Stimulated activated CD8-positive, alpha-beta memory T cell treated with anti-CD3 and anti-CD28 coated beads, Interleukin-2, amount 100 ng/mL, for 1 hour (primary cell): ENCODE data around the gene GNA14.
"Not testable (repeated sequence)": the region's sequence is repeated elsewhere in the genome, so short reads cannot be mapped to it uniquely, and the experiment has no call there.

Source experiments
- DNase-seq, 2 donors: peaks; one replicate each; pipeline ENCODE4 v3.0.0-alpha.2; 2020; ENCODE audit warnings: low read depth in 2 of 2

The GNA14 gene

DNA sequence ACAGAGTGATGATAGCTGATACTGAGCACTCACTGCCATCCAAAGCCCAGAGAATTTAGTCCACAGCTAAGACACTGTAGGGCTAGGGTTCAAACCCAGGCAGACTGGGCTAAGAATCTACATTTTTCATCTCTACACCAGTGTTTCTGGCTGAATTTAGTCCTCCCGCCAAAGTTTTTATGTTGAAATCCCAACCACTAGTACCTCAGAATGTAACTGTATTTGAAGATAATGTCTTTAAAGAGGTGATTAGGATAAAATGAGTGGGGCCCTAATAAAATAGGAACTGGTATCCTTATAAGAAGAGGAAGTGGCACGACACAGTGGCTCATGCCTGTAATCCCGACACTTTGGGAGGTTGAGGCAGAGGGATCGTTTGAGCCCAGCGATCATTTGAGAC, 4.3 kb downstream of the GNA14 start:
- DNase-seq = no peak

- no peak for DNase-seq
Observed at GRCh38 chr9:77640741-77641580, 7.2 kb downstream of the GNA14 start.

- DNase-seq = no peak
Observed at GRCh38 chr9:77632652-77633051, 15.5 kb downstream of the GNA14 start.

DNA sequence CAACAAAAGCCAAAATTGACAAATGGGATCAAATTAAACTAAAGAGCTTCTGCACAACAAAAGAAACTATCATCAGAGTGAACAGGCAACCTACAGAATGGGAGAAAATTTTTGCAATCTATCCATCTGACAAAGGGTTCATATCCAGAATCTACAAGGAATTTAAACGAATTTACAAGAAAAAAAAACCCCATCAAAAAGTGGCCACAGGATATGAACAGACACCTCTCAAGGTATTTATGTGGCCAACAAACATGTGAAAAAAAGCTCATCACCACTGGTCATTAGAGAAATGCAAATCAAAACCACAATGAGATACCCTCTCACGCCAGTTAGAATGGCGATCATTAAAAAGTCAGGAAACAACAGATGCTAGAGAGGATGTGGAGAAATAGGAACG, 19.3 kb downstream of the GNA14 start:
- not testable (repeated sequence) for DNase-seq

GRCh38 chr9:77616191-77616590, 31.9 kb downstream of the GNA14 start:
- no peak for DNase-seq

DNA sequence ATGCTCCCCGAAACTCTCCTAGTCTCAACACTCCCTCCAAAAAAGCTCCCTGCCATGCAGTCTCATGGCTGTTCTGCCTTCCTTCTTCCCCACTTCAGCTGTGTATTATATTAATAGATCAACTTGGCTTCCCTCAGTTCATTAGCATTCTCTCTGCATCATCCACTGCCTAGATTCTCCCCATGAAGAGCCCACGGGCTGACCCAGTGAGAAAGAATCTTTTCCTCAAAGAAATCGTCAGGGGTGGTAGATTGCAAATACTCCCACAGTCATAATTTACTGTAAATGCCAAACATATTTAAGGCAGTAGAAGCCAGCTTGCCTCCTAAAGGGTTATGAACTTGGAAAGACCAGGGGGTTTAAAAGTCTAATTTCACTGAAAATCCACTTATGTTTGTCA, 33.5 kb downstream of the GNA14 start:
- DNase-seq = no peak

GRCh38 chr9:77606526-77606925, 41.6 kb downstream of the GNA14 start:
- DNase-seq = no peak

DNA sequence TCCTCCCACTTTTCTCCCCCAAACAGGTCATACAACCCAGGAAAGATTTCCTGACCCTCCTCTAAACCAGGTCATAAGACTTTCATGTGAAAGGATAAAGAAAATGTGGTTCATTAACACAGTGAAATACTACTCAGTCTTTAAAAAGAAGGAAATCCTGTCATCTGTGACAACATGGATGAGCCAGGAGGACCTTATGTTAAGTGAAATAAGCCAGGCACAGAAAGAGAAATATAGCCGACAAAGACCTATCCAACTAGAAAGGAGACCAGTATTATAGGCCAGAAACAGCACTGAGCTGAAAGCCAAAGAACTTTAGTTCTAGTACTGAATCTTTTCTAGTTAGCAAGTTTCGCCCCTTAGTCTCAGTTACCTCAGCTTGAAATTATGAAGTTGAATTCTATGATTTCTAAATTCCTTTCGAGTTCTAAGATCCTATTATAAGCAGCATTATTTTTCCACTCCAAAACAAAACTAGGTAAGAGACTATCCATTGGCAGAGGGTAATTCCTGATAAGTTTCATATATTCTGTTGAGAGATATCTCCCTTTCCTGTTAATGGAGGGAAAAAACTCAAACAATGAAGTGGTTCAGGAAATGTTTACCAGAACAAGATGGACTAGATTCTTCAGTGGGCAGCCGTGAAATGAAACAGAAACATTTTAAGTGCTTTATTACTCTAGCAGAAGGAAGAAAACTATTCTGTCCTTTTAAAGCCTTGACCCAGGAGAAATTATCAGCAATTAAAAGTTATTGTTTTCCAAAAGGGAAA, 42.5 kb downstream of the GNA14 start:
- no peak for DNase-seq

- DNase-seq = no peak
Observed at GRCh38 chr9:77604316-77604715, 43.8 kb downstream of the GNA14 start.

DNA sequence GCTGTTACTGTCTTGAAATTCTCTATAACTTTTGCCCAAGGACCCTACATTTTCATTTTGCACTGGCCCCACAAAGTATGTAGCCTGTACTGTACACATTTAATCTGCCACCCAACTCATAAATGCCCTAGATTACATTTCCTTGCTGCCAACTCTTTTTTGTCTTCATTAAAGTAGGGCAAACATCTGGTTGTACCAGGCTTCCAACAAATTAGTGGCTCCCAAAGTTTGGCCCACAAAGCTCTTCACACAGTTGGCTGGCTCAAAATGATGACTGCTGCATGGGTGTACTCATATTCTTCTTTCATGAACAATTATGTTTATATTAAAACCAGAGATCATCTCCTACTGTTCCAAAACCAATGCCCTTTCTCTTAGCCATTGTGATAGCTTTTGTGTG, 45.3 kb downstream of the GNA14 start:
- no peak for DNase-seq

GRCh38 chr9:77601476-77602099, 46.5 kb downstream of the GNA14 start:
- DNase-seq = no peak

DNA sequence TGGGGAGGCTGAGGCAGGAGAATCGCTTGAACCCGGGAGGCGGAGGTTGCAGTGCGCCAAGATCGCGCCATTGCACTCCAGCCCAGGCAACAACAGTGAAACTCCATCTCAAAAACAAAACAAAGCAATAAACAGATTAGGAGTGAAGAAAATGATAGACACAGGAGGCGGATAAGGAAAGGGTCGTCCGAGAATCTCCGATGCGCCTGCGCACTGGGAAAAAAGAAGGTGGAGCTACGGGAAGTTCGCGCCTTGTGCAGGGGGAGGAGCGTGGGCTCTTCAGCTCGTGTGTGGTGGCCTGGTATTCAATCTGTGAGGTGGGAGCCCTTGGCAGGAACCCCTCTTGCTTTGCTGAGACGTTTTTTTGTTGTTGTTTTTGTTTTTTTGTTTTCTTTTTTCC, 47.3 kb downstream of the GNA14 start:
- no peak for DNase-seq

- no peak for DNase-seq
Observed at GRCh38 chr9:77599492-77599891, 48.6 kb downstream of the GNA14 start.

- no peak for DNase-seq
Observed at GRCh38 chr9:77598991-77599390, 49.1 kb downstream of the GNA14 start.

DNA sequence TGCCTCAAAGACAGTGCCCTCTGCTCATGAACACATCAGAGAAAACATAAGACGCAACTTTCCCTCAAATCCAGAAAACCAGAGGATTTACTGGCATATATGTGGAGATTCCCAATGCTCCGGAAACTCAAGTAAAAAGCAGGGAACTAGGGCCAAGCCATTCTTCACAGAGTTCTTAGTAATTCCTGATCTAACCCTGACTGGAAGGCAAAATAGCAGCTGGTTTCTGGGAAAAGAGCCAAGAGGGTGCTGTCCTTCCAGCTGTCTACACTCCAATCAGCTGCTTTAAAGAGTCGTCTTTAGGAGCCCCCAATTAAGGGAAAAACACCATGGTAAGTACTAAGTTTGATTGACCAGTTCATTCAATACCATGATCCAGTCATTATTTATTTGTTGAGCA, 49.6 kb downstream of the GNA14 start:
- no peak for DNase-seq

DNA sequence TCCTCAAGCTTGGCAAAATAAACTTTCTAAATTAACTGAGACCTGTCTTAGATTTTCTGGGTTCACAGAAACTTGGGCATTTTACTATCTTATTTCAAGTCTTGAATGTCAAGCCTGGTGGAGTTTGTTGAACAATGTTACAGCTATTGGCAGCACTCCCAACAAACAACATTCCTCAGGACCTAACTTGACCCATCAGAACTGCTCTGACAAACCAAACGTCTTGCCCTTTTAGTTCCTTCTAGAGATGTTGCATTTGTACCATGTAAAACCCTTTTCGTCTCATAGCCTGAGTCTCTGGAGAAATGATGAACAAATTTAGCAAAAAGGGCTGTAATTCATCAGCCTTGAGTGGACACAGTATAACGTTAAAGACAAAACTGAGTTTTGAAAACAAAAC, 51.1 kb downstream of the GNA14 start:
- DNase-seq = no peak

- DNase-seq = no peak
Observed at GRCh38 chr9:77595426-77596095, 52.6 kb downstream of the GNA14 start.

DNA sequence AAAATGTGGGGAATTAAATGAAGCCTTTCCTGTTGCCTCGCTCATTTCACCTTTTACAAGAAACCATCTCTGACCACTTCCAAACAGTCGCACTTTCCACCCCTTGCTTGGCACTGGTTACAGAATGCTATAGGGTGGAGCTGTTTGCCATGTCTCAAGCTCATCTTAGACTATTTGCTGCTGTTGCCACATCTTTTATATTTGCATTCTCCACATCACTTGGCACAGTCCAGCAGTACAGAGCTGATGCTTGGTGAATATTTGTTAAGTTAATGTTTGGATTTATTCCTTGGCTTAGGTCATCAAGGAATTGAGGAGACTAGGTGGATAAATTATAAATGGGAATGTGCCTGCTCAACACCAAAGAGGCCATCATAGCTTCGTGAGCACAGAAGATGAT, 53.2 kb downstream of the GNA14 start:
- no peak for DNase-seq

GRCh38 chr9:77593528-77593927, 54.6 kb downstream of the GNA14 start:
- no peak for DNase-seq

DNA sequence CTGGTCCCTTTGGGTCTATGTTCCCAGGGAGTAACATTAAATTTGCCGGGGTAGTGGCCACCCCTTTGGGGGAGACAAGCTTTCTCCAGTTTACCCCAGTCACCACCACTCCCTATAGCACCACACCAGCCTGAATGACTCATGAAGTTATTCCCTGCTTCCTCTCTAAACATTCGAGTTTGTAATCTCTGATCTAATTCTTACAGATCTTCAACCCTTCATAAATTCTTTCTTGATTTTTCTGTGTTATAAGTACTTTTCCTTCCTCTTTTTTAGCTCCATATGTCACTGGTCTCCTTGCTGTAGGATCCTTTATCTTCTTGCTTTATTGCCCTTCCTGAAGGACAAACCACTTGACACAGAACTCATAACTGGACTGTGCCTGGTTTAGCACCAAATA, 55.6 kb downstream of the GNA14 start:
- DNase-seq = no peak

GRCh38 chr9:77589046-77589795, 58.9 kb downstream of the GNA14 start:
- no peak for DNase-seq
